Omental fat pad (tissue), 4 donors: ENCODE results near the gene SEC24C. TPM values are rescaled to one million over a fixed set of nuclear protein-coding genes. Genes with fewer than 3 reads are reported as not detected.

Source experiments
- ATAC-seq: fragments of 150-250 bp; one replicate; pipeline ENCODE4 v1.9.1; 2016; ENCODE audit warnings: mild to moderate bottlenecking, moderate library complexity; ENCODE audit not compliant: low FRiP score
- DNase-seq: peaks from one replicate; pipeline ENCODE4 v3.0.0-alpha.2; 2019; ENCODE audit warnings: low spot score
- CTCF ChIP-seq, 3 donors: fragments of 450-650 bp; IDR thresholded peaks; one replicate each; pipeline ENCODE4 v1.5.1; 2016 to 2017; ENCODE audit warnings: antibody characterized with exemption in 3 of 3, mild to moderate bottlenecking in 3 of 3, moderate library complexity in 2 of 3
- small RNA-seq: library from RNA; depleted of rRNA; stranded (forward); fragments of <200 nt; gene quantifications from one replicate; pipeline ENCODE3, GENCODE V24; 2016
- total RNA-seq, 4 donors: library from RNA; depleted of rRNA; stranded (reverse); fragments of >200 nt; gene quantifications; one replicate each; pipeline ENCODE4 v1.1.0, GENCODE V29; 2016

SEC24C gene
- total RNA-seq, 4 donors from 2014 or later: 45.1 to 53.7 (median 47.5) TPM

- TF ChIP-seq CTCF (IDR thresholded peaks at IDR 0.05): no peak
- DNase-seq (no peak), ATAC-seq (no peak)
Observed at GRCh38 chr10:73815719-73816030, 71.5 kb downstream of the SEC24C start.

GRCh38 chr10:73816917-73817729 lies 73.0 kb downstream of the SEC24C start:
- DNase-seq: no peak
- TF ChIP-seq CTCF (IDR thresholded peaks at IDR 0.05): no peak
- peak; percentile 24 for ATAC-seq

- DNase-seq: no peak
- ATAC-seq: no peak
- no peak for TF ChIP-seq CTCF (IDR thresholded peaks at IDR 0.05)
Observed at GRCh38 chr10:73817826-73818225, 73.7 kb downstream of the SEC24C start.

- ATAC-seq (no peak), DNase-seq (no peak)
- no peak for TF ChIP-seq CTCF (IDR thresholded peaks at IDR 0.05)
Observed at GRCh38 chr10:73818402-73818801, 74.2 kb downstream of the SEC24C start.

- ATAC-seq: no peak
Observed at GRCh38 chr10:73819081-73819480, 74.9 kb downstream of the SEC24C start.

GRCh38 chr10:73819513-73820093 lies 75.4 kb downstream of the SEC24C start:
- no peak for TF ChIP-seq CTCF (IDR thresholded peaks at IDR 0.05)
- peak; percentile 10 for ATAC-seq
- DNase-seq: no peak

More at GRCh38 chr10:73819081-73819480, 74.9 kb downstream of the SEC24C start:
- DNase-seq: no peak
- TF ChIP-seq CTCF (IDR thresholded peaks at IDR 0.05): no peak

Small RNAs within 50 kb of the gene (small RNA-seq; reads per million reads assigned to genes)
- gene AC022400.4 (not detected), gene AC022400.9 (not detected), gene RNA5SP320 (not detected), gene ZSWIM8-AS1 (not detected)

Other genes with a start within 250 kb of the SEC24C start
- 10 to 100 TPM; 41.1 to 57.7 (median 46.2) TPM for gene PPP3CB, start 248.3 kb upstream of the SEC24C start, total RNA-seq
- gene USP54, start 153.0 kb upstream of the SEC24C start, total RNA-seq: 10 to 100 TPM in 3 of 4 donors, 1 to 10 TPM in 1; 9.2 to 28.1 (median 20.2) TPM
- gene MYOZ1, start 102.9 kb upstream of the SEC24C start, total RNA-seq: 1 to 10 TPM in 2 of 4 donors, under 1 TPM in 1, not detected in 1; 0.82 to 1.9 (median 1.6) TPM
- under 1 TPM in 1 of 4 donors, not detected in 3; 0.13 TPM for gene SYNPO2L, start 88.3 kb upstream of the SEC24C start, total RNA-seq
- gene AGAP5, start 46.3 kb upstream of the SEC24C start, total RNA-seq: 1 to 10 TPM; 4.3 to 8.8 (median 5.4) TPM
- 10 to 100 TPM; 20.5 to 29.1 (median 25.0) TPM for gene CHCHD1, start 37.7 kb downstream of the SEC24C start, total RNA-seq
- gene ZSWIM8, start 41.2 kb downstream of the SEC24C start, total RNA-seq: 100 to 1,000 TPM in 1 of 4 donors, 10 to 100 TPM in 3; 63.2 to 128 (median 79.3) TPM
- gene NDST2, start 67.2 kb downstream of the SEC24C start, total RNA-seq: 10 to 100 TPM; 21.4 to 66.2 (median 35.7) TPM
- gene CAMK2G, start 130.2 kb downstream of the SEC24C start, total RNA-seq: 10 to 100 TPM; 10.6 to 35.8 (median 15.6) TPM
- 10 to 100 TPM in 3 of 4 donors, 1 to 10 TPM in 1; 7.3 to 75.2 (median 31.9) TPM for gene PLAU, start 166.8 kb downstream of the SEC24C start, total RNA-seq